IPS-18a (cell line): ENCODE results near the gene NFYB.
A peak's percentile ranks its signal among the peaks of the same experiment; 100 is the strongest.

ENCODE experiments used
- H3K27ac ChIP-seq: one replicate; pipeline ENCODE4 v1.5.1; 2013; ENCODE audit warnings: low read length
- H3K27me3 ChIP-seq: one replicate; pipeline ENCODE4 v1.6.1; 2013; ENCODE audit warnings: mild to moderate bottlenecking, low read length; ENCODE audit not compliant: control insufficient read depth, insufficient read depth
- H3K36me3 ChIP-seq: one replicate; pipeline ENCODE4 v1.6.1; 2013; ENCODE audit warnings: low read depth, low read length; ENCODE audit not compliant: control insufficient read depth
- H3K4me1 ChIP-seq: one replicate; pipeline ENCODE4 v1.6.1; 2013; ENCODE audit warnings: low read depth, low read length; ENCODE audit not compliant: control insufficient read depth
- H3K4me3 ChIP-seq: one replicate; pipeline ENCODE4 v1.5.1; 2013; ENCODE audit warnings: low read length
- H3K9ac ChIP-seq: one replicate; pipeline ENCODE4 v1.6.1; 2013; ENCODE audit warnings: mild to moderate bottlenecking, low read length, moderate library complexity
- H3K9me3 ChIP-seq: one replicate; pipeline ENCODE4 v1.6.1; 2013; ENCODE audit warnings: low read depth, low read length; ENCODE audit not compliant: control insufficient read depth

The NFYB gene

GRCh38 chr12:104154286-104154685 lies 16.3 kb upstream of the NFYB start:
- Histone ChIP-seq H3K4me1 (no peaks in the 10 kb centered on the region), H3K36me3 (no peaks in the 10 kb centered on the region), H3K9me3 (no peaks in the 10 kb centered on the region), H3K27me3 (no peaks in the 10 kb centered on the region), H3K4me3 (no peak overlapping the region), H3K27ac (no peak overlapping the region), H3K9ac (no peak overlapping the region)

GRCh38 chr12:104152685-104153241 lies 14.8 kb upstream of the NFYB start:
- no peaks in the 10 kb centered on the region for H3K27me3 ChIP-seq
- no peak overlapping the region for H3K4me3 ChIP-seq
- no peak overlapping the region for H3K9ac ChIP-seq
- H3K36me3 ChIP-seq = no peaks in the 10 kb centered on the region
- H3K9me3 ChIP-seq = no peaks in the 10 kb centered on the region
- H3K4me1 ChIP-seq = no peaks in the 10 kb centered on the region
- no peak overlapping the region for H3K27ac ChIP-seq

- H3K4me3 ChIP-seq = no peak overlapping the region
- H3K27me3 ChIP-seq = no peaks in the 10 kb centered on the region
- no peaks in the 10 kb centered on the region for H3K4me1 ChIP-seq
- no peaks in the 10 kb centered on the region for H3K9me3 ChIP-seq
- H3K36me3 ChIP-seq = no peaks in the 10 kb centered on the region
- H3K27ac ChIP-seq = no peak overlapping the region
- no peak overlapping the region for H3K9ac ChIP-seq
These were observed 12.4 kb upstream of the NFYB start for GRCh38 chr12:104150416-104150815.

- H3K36me3 ChIP-seq = no peaks in the 10 kb centered on the region
- H3K27ac ChIP-seq = no peak overlapping the region
- no peak overlapping the region for H3K4me3 ChIP-seq
- no peak overlapping the region for H3K9ac ChIP-seq
- H3K27me3 ChIP-seq = no peaks in the 10 kb centered on the region
- no peaks in the 10 kb centered on the region for H3K4me1 ChIP-seq
- H3K9me3 ChIP-seq = no peaks in the 10 kb centered on the region
These were observed 9.3 kb upstream of the NFYB start for GRCh38 chr12:104147346-104147745.

GRCh38 chr12:104143918-104144317 lies 5.9 kb upstream of the NFYB start:
- H3K4me3 ChIP-seq = no peak overlapping the region
- no peaks in the 10 kb centered on the region for H3K9me3 ChIP-seq
- H3K4me1 ChIP-seq = peaks cover 2% of the 10 kb centered on the region
- no peak overlapping the region for H3K27ac ChIP-seq
- peaks cover 4% of the 10 kb centered on the region for H3K27me3 ChIP-seq
- H3K36me3 ChIP-seq = no peaks in the 10 kb centered on the region
- no peak overlapping the region for H3K9ac ChIP-seq

GRCh38 chr12:104143002-104143401 lies 5.0 kb upstream of the NFYB start:
- no peak overlapping the region for H3K4me3 ChIP-seq
- no peak overlapping the region for H3K9ac ChIP-seq
- H3K36me3 ChIP-seq = no peaks in the 10 kb centered on the region
- H3K4me1 ChIP-seq = peaks cover 5% of the 10 kb centered on the region
- no peak overlapping the region for H3K27ac ChIP-seq
- peaks cover 7% of the 10 kb centered on the region for H3K27me3 ChIP-seq
- no peaks in the 10 kb centered on the region for H3K9me3 ChIP-seq

- no peak overlapping the region for H3K4me3 ChIP-seq
- peaks cover 7% of the 10 kb centered on the region for H3K27me3 ChIP-seq
- no peak overlapping the region for H3K9ac ChIP-seq
- H3K9me3 ChIP-seq = no peaks in the 10 kb centered on the region
- H3K4me1 ChIP-seq = peaks cover 5% of the 10 kb centered on the region
- H3K36me3 ChIP-seq = no peaks in the 10 kb centered on the region
- H3K27ac ChIP-seq = no peak overlapping the region
These were observed 4.5 kb upstream of the NFYB start for GRCh38 chr12:104142543-104142942.

GRCh38 chr12:104138797-104139152 lies 765 bp upstream of the NFYB start:
- Histone ChIP-seq H3K27ac (no peak overlapping the region), H3K4me1 (peaks cover 15% of the 10 kb centered on the region), H3K4me3 (peak overlapping the region; percentile 43), H3K9ac (peak overlapping the region; percentile 63), H3K36me3 (peaks cover 13% of the 10 kb centered on the region), H3K9me3 (no peaks in the 10 kb centered on the region), H3K27me3 (peaks cover 7% of the 10 kb centered on the region)

- H3K27me3 ChIP-seq = peaks cover 7% of the 10 kb centered on the region
- H3K36me3 ChIP-seq = peaks cover 28% of the 10 kb centered on the region
- peak overlapping the region; percentile 92 for H3K27ac ChIP-seq
- H3K9me3 ChIP-seq = no peaks in the 10 kb centered on the region
- peak overlapping the region; percentile 94 for H3K4me3 ChIP-seq
- peak overlapping the region; percentile 95 for H3K9ac ChIP-seq
- H3K4me1 ChIP-seq = peaks cover 15% of the 10 kb centered on the region
These were observed 759 bp downstream of the NFYB start for GRCh38 chr12:104137001-104137901.

GRCh38 chr12:104136577-104136976 lies 1.4 kb downstream of the NFYB start:
- peaks cover 34% of the 10 kb centered on the region for H3K36me3 ChIP-seq
- peak overlapping the region; percentile 95 for H3K9ac ChIP-seq
- H3K9me3 ChIP-seq = no peaks in the 10 kb centered on the region
- peaks cover 7% of the 10 kb centered on the region for H3K27me3 ChIP-seq
- H3K4me3 ChIP-seq = peak overlapping the region; percentile 94
- peaks cover 15% of the 10 kb centered on the region for H3K4me1 ChIP-seq
- peak overlapping the region; percentile 92 for H3K27ac ChIP-seq

- Histone ChIP-seq H3K4me3 (no peak overlapping the region), H3K9me3 (no peaks in the 10 kb centered on the region), H3K4me1 (peaks cover 15% of the 10 kb centered on the region), H3K9ac (no peak overlapping the region), H3K36me3 (peaks cover 48% of the 10 kb centered on the region), H3K27ac (no peak overlapping the region), H3K27me3 (peaks cover 7% of the 10 kb centered on the region)
These were observed 3.1 kb downstream of the NFYB start for GRCh38 chr12:104134882-104135281.

GRCh38 chr12:104133866-104134265 lies 4.1 kb downstream of the NFYB start:
- H3K9me3 ChIP-seq = no peaks in the 10 kb centered on the region
- no peak overlapping the region for H3K9ac ChIP-seq

More at GRCh38 chr12:104133866-104134265, 4.1 kb downstream of the NFYB start:
- peaks cover 58% of the 10 kb centered on the region for H3K36me3 ChIP-seq
- peaks cover 12% of the 10 kb centered on the region for H3K4me1 ChIP-seq
- peaks cover 2% of the 10 kb centered on the region for H3K27me3 ChIP-seq
- no peak overlapping the region for H3K27ac ChIP-seq
- H3K4me3 ChIP-seq = no peak overlapping the region
